ENCODE data around the gene TCTN3. TPM values are rescaled to one million over a fixed set of nuclear protein-coding genes. Genes with fewer than 3 reads are reported as not detected.

Gene TCTN3, protein sequence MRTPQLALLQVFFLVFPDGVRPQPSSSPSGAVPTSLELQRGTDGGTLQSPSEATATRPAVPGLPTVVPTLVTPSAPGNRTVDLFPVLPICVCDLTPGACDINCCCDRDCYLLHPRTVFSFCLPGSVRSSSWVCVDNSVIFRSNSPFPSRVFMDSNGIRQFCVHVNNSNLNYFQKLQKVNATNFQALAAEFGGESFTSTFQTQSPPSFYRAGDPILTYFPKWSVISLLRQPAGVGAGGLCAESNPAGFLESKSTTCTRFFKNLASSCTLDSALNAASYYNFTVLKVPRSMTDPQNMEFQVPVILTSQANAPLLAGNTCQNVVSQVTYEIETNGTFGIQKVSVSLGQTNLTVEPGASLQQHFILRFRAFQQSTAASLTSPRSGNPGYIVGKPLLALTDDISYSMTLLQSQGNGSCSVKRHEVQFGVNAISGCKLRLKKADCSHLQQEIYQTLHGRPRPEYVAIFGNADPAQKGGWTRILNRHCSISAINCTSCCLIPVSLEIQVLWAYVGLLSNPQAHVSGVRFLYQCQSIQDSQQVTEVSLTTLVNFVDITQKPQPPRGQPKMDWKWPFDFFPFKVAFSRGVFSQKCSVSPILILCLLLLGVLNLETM
- total RNA-seq (2022; extraction: Qiagen RNA extraction): 39.1 to 43.7 TPM (median 42.0 TPM) in 5 replicates

DNA sequence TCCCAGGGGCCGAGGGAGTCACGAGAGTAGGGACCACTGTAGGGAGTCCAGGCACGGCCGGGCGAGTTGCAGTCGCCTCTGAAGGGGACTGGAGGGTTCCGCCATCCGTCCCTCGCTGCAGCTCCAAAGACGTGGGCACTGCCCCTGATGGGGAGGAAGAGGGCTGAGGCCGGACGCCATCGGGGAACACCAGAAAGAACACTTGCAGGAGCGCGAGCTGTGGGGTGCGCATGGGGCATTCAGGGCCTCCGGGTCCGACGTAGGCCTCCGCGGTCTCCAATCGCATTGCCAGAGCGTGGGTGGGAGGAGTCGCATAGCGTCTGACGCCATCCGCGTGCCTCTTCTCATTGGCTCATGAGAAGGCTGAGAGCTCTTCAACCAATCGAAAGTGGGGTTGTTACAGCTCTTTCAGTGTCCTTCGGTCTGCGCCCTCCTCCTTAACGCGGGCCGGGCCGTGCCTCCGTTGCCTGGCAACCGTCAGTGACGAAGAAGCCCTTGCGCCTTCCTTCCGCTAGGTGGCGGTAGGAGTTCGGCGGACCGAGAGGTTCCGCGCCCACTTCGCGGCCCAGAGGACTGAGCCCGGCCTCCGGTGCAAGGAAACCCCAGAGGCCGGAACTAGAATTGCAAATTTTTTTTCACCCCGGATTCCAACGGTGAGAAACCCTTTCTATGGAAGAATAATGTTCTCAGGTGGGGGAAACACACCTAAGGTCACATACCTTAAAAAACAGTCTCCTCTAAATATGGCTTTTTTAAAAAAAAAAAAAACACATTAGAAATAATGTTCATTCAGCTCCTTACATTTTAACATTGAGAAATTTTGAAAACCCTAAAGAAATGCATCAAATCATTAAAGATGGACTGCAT, at the start of gene TCTN3:
Gene TCTN3, minus strand, starts transcription at position 260 of the 867 bp plus-strand sequence. Its CDS starts 28 bp downstream, at position 232.

DNA sequence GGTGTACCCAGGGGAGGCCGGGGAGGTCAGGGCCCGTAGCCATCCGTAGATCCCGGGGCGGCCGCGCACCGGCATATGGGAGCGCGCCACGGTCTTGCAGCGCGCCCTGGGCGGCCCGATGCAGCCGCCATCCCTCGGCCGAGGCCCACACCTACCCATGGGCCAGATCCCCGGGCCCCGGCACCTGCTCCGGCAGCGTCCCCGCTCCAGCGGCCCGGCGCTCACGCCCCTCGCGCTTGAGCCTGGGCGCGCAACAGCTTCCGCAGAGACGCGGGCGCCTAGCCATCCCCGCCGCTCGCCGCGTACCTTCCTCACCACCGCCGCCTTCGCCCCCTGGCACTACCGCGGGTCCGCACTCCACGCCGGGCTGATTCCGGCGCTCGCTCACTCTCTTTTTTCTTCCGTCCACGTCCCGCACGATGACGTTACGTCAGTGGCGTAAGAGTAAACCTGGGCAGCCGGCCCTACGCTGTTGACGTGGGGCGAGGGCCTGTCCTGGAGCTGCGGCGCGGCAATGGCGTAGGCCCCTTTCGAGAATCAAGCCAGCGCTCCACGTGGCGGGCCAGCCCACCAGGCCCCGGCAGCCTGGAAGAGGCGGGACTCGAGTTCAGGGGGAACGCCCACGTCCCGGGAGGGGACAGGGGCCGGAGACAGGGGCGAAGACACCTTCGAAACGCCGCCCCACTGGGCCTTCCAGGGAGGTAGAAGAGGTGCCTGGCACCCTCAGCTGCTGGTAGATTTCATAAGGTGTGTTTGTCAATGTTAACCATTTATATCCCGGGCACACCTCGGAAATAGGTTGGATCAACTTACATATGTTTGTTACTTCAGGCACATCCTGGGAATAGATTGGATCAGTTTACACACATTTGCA, 37.2 kb downstream of the TCTN3 start, which contains the start of gene ALDH18A1:
Gene ALDH18A1, minus strand, starts transcription at position 421 of the 874 bp plus-strand sequence. CDS start 3,334 bp downstream, outside the sequence.

Other genes starting within 250 kb of the TCTN3 start
- gene SORBS1, start 132.6 kb downstream of the TCTN3 start, total RNA-seq (2022; extraction: Qiagen RNA extraction): 0.45 to 0.68 TPM (median 0.49 TPM) in 5 replicates
- 43.4 to 52.0 TPM (median 45.7 TPM) in 5 replicates for gene ALDH18A1, start 37.2 kb downstream of the TCTN3 start, total RNA-seq (2022; extraction: Qiagen RNA extraction)
- gene ENTPD1, start 62.2 kb upstream of the TCTN3 start, total RNA-seq (2022; extraction: Qiagen RNA extraction): 0.02 to 0.09 TPM (median 0.07 TPM) in 3 of 5 replicates, not detected in the others
- gene CC2D2B, start 214.0 kb upstream of the TCTN3 start, total RNA-seq (2022; extraction: Qiagen RNA extraction): 0.08 to 0.44 TPM (median 0.34 TPM) in 4 of 5 replicates, not detected in the other

All from A549 treated with AZD2906 at 1 μM for 4 hours (cell line).